AG04449 (cell line): Measurements from ENCODE around the gene NEURL4.

Experiments used
- CTCF ChIA-PET: fragments of 350-600 bp; formaldehyde crosslinking; extraction: SDS; loops from one replicate; lab custom pipeline; 2021; ENCODE audit warnings: antibody characterized with exemption; lab: Yijun Ruan, JAX
- POLR2A ChIA-PET: fragments of 400-600, 350-600 bp; formaldehyde crosslinking; extraction: SDS; loops from one replicate; lab custom pipeline; 2020; ENCODE audit warnings: antibody characterized with exemption, inconsistent platforms; lab: Yijun Ruan, JAX
- DNase-seq: peaks from one replicate; pipeline ENCODE4 v3.0.0-alpha.2; 2010; ENCODE audit warnings: low read depth, low spot score
- H3K4me3 ChIP-seq: 2 replicates; pipeline ENCODE4 v1.5.1; 2011; ENCODE audit warnings: low read depth, mild to moderate bottlenecking, control low read depth, low read length
- TF ChIP-seq, protein P1 (sequence below): IDR thresholded peaks from one replicate; pipeline ENCODE4 v1.5.1; 2011; ENCODE audit warnings: mild to moderate bottlenecking, moderate library complexity, low read length, control low read depth, inconsistent platforms; ENCODE audit not compliant: insufficient read depth; ENCODE audit errors: missing control alignments

The NEURL4 gene

DNA sequence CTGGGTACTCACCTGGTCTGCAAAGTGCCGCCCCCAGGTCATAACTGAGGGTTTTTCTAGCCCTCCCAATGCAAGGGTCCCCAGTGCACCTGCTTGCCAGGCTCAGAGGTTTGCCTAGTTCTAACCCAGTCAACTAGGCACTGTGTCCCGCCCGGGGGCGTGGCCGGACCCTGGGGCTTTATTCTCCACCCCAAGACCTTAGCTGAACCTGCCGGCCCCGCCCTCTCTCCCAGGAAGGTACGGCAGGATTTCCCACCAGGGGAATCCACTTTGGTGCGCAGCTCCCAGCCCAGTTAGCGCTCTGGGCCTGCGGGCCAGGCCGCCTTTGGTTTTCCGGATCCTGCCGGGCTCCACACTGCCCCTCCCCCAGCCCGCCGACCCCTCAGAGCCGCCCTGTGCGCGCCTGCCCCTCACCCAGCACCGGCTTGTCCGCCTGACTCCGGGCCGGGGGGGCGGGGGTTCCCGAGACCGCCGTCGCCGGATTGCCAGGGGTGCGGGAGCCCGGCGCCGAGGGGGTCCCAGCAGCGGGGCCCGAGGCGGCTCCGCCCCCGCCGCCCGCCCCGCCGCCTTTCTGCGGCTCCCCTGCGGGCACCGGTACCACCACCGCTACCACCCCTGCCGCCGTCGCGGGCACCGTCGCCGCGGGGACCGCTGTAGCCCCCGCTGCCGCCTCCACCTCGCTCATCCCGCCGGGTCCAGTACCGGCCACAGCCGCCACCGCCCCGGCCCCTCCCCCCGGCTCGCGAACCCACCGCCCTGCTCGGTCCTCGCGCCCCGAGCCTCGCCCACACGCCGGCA is 35.1 kb downstream of the NEURL4 start:
- no peak overlapping the region; the same call in 1 of the 2 replicates for H3K4me3 ChIP-seq
- TF ChIP-seq, protein P1, sequence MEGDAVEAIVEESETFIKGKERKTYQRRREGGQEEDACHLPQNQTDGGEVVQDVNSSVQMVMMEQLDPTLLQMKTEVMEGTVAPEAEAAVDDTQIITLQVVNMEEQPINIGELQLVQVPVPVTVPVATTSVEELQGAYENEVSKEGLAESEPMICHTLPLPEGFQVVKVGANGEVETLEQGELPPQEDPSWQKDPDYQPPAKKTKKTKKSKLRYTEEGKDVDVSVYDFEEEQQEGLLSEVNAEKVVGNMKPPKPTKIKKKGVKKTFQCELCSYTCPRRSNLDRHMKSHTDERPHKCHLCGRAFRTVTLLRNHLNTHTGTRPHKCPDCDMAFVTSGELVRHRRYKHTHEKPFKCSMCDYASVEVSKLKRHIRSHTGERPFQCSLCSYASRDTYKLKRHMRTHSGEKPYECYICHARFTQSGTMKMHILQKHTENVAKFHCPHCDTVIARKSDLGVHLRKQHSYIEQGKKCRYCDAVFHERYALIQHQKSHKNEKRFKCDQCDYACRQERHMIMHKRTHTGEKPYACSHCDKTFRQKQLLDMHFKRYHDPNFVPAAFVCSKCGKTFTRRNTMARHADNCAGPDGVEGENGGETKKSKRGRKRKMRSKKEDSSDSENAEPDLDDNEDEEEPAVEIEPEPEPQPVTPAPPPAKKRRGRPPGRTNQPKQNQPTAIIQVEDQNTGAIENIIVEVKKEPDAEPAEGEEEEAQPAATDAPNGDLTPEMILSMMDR, result no peak
- no peak for DNase-seq
- CTCF ChIA-PET, result interaction anchor here (0.7 to 5.6 kb wide), 2 partner anchors 13 to 16 kb away, joined by 3 to 56 read pairs; partner anchors contain the start of gene SLC2A4
- POLR2A ChIA-PET, result no interaction called here

DNA sequence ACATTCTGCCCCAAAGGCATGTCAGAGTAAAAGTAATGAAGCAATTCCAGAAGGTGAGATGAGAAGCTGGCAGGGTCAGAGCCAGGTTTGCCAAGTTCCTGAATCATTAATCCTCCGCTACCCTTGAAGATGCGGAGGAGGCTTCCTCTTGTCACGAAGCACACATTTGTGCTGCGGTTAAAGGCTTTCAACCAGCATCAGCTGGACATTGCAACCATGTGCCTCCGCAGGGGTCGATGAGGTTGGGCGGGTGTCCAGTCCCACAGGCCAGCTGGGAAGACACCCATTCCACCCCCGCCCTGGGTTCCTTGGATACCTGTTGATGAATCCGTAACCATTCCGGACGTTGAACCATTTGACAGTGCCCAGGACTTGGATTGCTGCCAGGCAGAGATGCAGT is 36.0 kb downstream of the NEURL4 start:
- ChIA-PET POLR2A (no interaction called here), CTCF (interaction anchor here (0.7 to 5.6 kb wide), 4 partner anchors 12 to 241 kb away, joined by 3 to 56 read pairs (median 4); partner anchors contain the start of genes ACADVL, DLG4 and SLC2A4)
- no peak for DNase-seq
- TF ChIP-seq, protein P1, result no peak
- no peak overlapping the region for H3K4me3 ChIP-seq

DNA sequence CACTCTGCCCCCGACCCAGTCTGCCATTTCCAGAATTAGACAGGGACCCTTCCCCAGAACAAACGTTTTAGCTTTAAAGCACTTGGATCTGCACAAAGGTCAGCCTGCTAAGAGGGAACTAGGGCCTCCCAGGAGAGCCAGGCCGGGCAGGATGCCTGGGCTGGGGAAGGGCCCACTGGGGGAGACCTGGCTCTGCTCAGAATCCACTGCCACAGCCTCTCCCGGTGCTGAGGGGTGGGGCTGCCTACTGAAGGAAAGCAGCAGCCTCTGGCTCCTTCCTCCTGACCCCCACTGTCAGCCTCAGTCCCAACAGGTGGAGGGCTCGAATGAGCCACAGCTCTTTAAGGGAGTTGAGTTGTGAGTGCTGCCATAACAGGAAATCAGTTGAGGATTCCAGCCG is 36.4 kb downstream of the NEURL4 start:
- TF ChIP-seq, protein P1, result no peak
- CTCF ChIA-PET, result interaction anchor here (1.1 to 5.6 kb wide), 4 partner anchors 12 to 240 kb away, joined by 3 to 56 read pairs (median 4); partner anchors contain the start of genes ACADVL, DLG4 and SLC2A4
- no peak for DNase-seq
- no peak overlapping the region for H3K4me3 ChIP-seq
- POLR2A ChIA-PET, result no interaction called here

DNA sequence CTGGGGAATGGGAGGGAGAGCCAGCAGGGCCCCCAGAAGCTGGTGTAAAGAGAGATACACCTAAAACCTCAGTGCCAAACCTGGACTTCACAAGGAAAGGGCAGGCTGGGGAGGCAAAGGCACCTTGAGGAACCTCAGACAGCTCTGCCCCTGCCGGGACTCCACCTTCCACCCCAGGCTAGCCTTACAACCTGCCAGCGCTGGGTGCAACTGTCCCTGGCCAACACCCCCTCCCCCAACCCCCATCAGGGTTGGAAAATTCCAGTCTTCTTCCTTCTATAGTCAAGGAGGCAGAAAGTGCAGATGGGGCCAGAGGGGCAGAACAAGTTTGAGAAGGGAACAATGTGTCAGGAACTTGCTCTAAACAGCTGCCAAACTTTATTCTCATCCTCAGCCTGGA is 36.9 kb downstream of the NEURL4 start:
- no peak for DNase-seq
- no peak overlapping the region for H3K4me3 ChIP-seq
- POLR2A ChIA-PET, result no interaction called here
- TF ChIP-seq, protein P1, result no peak
- CTCF ChIA-PET, result interaction anchor here (1.1 to 5.6 kb wide), 4 partner anchors 11 to 246 kb away, joined by 3 to 56 read pairs (median 4); partner anchors contain the start of genes ACADVL, DLG4 and SLC2A4

DNA sequence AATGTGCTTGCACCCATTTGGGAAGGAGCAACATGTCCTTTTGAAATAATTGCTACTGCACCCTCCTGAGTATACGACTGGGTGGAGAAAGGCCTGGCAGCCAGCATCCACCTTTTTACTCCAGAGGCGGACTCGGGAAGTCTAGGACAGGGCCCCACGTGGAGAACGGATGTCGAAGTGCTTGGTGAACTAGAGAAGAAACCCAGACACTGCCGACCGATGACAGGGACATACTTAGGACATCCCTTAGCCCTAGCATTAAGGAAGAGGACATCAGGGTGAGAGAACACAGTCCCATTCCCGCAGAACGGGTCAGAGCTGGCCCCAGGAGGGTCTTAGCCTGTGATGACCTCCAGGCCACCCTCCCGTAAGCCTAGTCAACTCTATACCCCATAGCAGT is 38.5 kb downstream of the NEURL4 start:
- POLR2A ChIA-PET, result no interaction called here
- DNase-seq, result no peak
- TF ChIP-seq, protein P1, result no peak
- CTCF ChIA-PET, result interaction anchor here (1.1 to 5.6 kb wide), 2 partner anchors 10 to 245 kb away, joined by 4 to 56 read pairs; partner anchors contain the start of gene SLC2A4
- no peak overlapping the region for H3K4me3 ChIP-seq

DNA sequence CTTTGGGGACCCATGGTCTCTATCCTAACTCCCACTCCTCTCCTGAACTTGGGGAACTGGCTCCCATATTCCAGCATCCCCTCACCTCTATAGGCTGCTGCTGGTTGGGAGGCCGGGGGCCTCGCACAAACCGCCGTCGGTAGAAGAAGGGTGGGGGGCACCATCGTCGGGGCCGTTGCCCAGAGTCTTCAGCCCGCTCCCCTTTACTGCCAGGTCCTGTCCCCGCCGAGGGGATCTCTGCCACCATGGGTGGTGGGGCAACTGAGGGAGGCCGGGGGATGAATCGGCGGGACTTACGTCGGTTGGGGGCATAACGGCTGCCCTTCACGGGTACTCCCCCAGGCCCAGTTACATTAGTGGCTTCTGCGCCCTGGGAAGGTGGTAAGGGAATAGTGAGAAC is 39.0 kb downstream of the NEURL4 start:
- POLR2A ChIA-PET, result no interaction called here
- no peak overlapping the region for H3K4me3 ChIP-seq
- no peak for DNase-seq
- TF ChIP-seq, protein P1, result no peak
- CTCF ChIA-PET, result interaction anchor here (5.6 to 13.4 kb wide), 2 partner anchors 9 to 11 kb away, joined by 56 to 255 read pairs; partner anchors contain the start of gene SLC2A4
